Midbrain (tissue), 1 donor: ENCODE measurements around the gene VTCN1.
"Not testable (repeated sequence)": the region's sequence is repeated elsewhere in the genome, so short reads cannot be mapped to it uniquely, and the experiment has no call there.

Experiments
- DNase-seq: peaks from one replicate; lab custom pipeline; 2025; lab: John Stamatoyannopoulos, UW

The VTCN1 gene, protein sequence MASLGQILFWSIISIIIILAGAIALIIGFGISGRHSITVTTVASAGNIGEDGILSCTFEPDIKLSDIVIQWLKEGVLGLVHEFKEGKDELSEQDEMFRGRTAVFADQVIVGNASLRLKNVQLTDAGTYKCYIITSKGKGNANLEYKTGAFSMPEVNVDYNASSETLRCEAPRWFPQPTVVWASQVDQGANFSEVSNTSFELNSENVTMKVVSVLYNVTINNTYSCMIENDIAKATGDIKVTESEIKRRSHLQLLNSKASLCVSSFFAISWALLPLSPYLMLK

DNA sequence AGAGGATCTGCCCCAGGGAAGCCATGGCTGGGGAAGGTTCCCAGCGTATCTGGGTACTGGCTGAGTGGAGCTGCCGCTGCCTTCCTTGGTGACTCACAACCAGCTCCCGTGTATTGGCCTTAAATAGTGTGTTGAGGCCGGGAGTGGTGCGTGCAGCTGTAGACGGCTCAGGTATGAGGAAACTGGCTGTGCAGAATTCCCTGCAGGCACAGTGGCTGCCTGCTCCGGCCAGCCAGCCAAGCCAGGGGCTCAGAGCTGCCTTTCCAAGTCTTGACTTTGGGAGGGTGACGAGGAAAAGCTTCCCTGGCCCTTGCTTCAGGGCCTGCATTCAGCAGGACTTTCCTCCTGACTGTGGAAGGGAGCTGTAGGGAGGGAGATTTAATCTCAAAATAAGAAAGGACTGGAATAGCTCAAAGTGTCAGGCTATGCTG is at the start of gene VTCN1:
Gene VTCN1 (minus strand): TSS at position 97 of the 431 bp plus-strand sequence. CDS start 72 bp downstream, at position 25.
- no peak for DNase-seq

DNA sequence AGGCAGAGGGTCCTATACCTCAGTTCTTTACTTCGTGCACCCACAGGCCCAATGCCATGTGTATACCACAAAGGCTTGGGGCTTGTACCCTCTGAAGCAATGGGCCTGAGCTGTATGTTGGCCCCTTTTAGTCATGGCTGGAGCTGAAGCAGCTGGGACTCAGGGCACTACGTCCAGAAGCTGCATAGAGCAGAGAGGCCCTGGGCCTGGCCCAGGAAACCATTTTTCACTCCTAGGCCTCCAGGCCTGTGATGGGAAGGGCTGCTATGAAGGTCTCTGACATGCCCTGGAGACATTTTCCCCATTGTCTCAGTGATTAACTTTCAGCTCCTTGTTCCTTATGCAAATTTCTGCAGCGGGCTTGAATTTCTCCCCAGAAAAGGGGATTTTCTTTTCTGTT is 48.1 kb upstream of the VTCN1 start:
- DNase-seq = no peak

DNA sequence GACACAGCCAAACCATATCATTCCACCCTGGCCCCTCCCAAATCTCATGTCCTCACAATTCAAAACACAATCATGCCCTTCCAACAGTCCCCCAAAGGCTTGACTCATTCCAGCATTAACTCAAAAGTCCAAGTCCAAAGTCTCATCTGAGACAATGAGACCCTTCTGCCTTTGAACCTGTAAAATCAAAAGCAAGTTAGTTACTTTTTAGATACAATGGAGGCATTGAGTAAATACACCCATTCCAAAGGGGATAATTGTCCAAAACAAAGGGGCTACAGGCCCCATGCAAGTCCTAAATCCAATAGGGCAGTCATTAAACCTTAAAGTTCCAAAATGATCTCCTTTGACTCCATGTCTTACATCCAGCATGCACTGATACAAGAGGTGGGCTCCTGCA is 47.3 kb upstream of the VTCN1 start:
- not testable (repeated sequence) for DNase-seq

DNA sequence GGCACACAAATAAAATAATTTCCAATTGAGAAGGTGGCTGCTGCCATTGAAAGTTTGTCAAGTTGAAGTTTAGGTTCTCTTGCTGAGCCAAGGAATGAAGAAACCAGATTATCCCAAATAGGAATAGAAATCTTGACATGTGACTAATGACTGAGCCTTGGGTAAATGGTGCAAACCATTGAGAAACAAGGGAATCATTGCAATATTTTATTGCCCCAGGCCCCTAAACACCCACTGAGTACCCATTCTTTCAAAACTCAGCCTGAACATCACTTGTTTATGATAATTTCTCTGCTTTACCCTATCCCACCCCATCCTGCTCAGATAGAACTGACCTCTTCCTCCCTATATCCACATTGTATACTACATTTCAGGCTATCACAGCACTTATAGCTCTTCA is 46.6 kb upstream of the VTCN1 start:
- DNase-seq = no peak

DNA sequence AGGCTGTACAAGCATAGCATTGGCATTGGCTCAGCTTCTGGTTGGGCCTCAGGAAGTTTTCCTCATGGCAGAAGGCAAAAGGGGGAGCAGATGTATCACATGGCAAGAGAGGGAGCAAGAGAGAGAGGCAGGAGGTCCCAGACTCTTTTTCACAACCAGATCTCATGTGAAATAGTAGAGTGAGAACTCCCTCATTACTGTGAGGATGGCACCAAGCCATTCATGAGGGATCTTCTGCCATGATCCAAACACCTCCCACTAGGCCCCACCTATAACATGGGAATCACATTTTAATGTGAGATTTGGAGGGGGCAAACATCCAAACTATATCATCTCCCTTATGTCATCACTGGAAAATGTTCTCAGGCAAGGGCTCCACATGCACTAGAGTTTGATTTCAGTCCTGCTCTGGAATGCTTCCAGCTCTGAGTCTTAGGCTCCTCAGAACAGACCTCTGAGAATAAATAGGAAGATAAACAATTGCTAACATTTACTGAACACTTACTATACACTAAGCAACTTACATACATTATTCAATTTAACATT is 39.4 kb upstream of the VTCN1 start:
- DNase-seq = no peak

DNA sequence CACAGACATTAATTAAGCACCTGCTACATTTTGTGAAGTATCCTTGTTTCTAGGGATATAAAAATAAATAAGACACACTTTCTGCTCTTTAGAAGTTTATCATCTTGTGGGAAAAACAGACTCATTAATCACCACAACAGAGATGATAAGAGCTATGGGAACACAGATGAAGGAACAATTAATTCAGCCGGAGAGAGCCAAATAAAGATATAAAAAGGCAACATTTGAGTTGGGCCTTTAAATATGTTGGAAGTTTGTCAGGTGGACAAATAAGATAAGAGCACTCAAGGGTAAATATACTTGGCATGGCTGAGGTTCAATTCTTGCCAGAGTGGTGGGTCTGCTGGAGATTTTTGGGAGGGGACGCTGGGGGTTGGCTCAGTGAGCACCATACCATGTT is 34.2 kb upstream of the VTCN1 start:
- DNase-seq = no peak

DNA sequence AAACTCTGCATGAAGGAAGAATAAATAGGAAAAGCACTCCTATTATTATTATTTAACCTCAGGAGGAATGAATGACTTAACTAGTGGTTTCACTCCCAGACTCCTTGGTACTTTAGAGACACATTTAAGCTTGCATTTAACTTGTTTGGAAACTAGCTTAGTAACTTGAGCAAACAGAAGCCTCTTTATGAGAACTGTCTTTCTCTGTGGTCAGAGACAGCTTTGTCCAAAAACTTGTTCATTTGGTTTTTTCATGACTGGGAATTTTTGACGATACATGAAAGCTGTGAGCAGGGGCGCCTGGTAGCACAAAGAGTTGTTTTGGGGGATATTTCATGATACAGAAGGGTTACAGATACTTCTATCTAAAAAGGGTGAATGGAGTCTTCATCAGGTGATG is 33.6 kb upstream of the VTCN1 start:
- DNase-seq = no peak

DNA sequence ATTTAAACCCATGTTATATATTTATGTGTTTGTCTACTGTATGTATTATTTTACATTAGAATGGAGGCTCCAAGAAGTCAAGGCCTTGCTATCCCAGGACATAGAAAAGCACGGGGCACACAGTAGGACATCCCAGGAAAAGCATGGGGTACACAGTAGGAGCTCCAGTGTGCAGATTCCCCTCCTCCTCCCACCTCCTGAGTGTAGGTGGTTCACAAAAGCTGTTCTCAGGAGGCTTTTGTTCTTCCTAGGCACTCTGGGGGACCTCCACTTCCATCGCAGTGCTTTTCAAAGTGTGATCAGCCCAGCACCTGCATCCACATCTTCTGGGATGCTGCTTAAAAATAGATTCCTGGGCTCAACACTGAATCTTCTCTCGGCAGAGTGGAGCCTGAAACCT is 30.8 kb upstream of the VTCN1 start:
- DNase-seq = no peak

DNA sequence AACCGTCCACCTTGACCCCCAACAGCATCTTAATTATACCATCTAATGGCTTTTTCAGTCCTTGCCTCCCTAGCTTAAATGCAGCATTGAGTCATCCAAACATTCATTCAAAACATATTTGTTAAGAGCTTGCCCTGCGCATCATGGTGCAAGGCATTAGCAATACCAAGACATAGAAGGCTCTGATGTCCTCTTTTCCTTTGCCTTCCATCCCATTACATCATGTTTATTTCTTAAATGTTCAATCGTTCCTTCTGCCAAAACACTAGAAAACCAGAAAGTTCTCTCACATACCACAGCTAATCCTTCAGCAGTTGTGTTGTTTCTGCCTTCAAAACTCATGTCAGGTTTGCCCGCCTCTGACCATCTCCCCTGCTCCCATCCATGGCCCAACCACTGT is 29.8 kb upstream of the VTCN1 start:
- no peak for DNase-seq

DNA sequence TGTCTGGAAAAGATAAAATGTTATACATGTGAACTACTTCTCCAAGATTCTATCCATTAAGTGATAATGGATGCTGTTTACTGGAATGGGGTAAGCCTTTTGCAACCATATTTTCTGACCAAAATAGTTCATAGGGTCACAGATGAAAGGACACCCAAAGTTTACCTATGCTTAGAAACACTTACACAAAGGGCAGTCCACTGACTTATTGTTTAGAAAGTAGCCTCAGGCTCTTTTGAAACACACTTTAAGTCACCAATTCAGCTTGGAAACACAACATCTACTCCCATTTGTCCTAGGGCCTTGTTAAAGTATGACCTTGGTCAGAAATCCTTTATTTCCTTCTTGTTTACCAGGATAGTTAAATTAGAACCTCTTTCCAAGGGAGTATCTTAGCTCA is 28.7 kb upstream of the VTCN1 start:
- no peak for DNase-seq

DNA sequence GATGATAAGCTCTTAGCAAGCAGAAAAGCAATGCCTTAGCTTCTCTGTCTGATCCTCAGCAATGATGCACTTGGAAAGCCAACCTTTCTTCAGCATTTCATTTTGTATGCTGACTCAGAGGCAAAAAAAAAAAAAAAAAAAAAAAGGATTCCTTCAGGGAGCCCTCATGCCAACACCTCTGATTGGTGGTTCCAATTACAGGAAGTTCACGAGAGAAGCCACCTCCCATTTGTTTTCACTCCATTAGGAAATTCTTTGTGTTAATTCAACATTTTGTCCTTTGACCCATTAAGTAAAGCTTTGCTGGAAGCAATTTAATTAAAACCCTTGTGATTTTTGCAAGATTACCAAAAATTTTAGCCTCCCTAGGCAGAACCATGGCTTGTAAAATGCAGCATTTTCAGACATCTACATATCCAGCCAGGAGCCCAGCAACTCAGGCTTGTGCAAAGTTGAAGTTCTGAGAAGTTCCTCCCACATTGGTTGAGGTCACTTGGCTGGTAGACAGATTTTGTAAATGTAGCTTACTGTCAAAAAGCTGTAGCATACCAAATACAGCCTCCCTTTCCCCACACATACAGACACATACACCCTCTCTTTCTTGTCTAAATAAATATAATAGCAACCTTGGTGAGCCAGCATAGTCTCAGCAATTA is 27.1 kb upstream of the VTCN1 start:
- DNase-seq = no peak

DNA sequence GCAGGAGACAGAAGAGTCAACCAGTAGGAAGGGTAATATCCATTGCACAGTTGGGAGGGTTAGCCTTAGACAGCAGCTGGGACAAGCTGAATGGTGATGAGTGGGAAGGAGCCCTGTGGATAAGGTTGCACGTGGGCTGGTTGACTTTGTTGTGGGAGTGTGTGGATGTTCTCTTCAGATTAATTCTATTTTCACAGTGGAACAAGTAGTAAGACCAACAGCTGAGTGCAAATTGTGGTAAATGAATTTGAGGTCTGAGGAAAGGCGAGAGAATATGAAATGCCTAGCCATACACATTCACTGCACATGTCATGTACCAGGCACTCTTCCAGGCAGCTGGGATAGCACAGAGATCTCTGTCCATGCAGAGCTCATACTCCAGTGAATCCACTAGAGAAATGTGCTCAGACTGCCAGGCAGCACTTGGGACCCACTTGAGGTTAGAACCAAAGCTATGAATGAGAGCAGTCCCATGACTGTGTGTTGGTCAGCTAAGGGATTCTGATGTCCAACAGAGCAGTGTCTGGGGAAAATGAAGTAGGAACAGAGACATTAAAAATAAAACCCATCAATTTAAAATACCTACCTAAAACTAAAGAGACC is 25.2 kb upstream of the VTCN1 start:
- no peak for DNase-seq

DNA sequence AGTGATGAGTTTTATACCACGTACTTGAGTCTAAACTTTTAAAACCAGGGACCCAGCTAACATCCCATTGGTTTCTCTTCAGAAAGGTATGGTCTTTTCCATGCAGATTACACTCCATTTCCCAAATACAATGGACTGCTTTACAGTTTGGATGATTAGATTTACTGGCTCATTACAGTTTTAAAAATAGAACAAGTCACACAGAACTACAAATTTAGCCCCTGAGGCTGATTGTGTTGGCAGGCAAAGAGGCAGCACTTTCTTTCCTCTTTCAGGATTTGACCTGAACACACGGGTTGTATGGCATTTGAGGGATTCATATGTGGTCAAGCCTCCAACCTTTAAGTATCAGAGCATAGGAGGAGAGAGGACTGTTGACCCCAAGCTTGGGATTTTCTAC is 21.8 kb upstream of the VTCN1 start:
- no peak for DNase-seq

DNA sequence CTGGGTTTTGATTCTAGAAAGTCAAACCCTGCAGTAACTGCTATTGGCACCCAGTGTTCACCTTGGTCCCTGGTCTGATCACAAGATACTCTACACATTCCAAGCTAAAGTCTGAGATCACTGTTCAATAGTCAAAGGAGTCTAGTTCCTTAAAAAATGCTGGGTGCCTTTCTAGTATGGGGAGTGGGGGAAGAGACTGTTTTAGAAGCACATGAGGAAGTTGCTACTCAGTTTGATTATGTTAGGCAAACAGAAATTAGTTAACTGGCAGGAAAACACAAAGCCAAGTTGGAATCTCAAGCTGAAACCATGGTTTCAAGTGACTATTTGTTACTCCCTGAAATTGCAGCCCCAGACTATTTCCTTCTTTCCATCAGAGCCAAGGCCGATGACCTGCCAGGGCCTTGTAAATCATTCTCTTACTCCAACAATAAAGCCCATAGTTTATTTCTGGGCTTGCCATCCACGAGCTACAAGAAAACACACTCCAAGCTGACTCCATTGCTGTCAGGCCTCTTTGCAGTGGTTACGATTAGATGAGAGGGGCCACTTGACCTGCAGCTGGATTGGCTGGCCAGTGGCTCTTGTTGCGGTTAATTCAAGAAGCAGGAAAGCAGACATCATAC is 21.1 kb upstream of the VTCN1 start:
- DNase-seq = no peak

DNA sequence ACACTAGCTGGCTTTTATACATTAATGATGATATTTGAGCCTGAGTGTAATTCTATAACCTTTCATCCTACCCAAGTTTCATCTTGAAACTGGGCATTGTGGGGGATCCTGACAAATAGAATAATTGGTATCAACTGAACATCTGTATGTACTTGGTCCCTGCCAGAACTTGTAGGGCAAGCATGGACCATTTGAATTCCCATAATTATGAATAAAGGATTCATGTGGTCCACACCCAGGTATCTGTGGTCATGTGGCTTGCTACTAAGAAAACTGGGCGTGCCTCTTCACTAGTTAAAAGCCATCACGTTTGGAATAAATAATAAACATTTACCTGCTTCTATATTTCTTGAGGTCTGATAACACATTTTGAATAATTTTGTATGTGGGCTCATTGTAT is 20.6 kb upstream of the VTCN1 start:
- DNase-seq = no peak

DNA sequence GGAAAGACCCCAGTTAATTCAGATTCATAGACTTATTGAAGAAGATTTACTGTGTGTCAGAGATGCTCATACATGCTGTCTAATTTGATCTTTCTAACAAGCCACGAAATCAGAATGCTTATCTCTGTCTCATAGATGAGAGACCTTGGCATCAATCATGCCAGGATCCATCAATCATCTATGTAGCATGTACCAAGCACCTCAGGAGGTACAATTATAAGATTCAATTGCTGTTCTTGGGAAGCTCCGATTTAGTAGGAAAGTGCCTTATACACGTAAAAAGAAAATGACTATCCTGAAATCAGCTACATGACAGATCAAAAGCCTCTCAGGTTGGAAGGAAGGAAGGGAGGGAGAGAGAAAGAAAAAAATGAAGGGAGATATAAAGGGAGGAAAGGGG is 18.5 kb upstream of the VTCN1 start:
- no peak for DNase-seq

DNA sequence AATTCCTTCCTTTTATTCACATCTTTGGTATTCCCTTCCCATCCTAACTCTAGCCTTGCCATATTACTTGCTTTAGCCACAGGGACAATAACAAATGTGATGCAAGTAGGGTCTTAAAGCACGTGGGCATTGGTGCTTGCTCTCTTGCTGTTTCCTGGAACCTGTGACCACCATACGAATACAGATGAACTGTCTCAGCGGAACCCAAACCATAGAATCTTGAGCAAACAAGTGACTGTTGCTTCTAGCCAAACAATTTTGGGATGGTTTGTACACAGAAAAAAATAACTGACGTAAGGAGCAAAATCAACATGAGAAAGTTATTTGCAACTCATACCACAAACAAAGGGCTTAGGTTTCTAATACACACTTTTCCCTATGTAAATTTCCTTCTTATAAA is 15.2 kb upstream of the VTCN1 start:
- no peak for DNase-seq

DNA sequence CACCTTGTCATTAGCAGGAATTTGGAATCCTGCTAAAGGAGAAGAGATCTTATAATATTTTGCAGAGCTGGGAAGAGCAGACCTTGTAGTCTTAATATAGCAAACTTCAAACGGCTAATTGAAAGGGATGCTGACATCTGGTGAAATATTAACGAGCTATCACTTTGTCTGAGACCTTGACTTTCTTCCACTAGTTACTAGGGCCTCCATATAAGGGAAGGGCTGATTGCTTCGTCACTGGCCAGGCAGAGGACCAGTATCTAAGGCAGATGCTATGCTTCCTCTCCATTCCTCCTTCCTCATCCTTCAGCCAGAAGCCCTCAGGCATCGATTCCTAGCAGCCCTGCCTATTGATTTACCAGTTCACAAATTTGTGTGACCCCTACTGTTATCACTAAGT is 6.0 kb upstream of the VTCN1 start:
- no peak for DNase-seq

DNA sequence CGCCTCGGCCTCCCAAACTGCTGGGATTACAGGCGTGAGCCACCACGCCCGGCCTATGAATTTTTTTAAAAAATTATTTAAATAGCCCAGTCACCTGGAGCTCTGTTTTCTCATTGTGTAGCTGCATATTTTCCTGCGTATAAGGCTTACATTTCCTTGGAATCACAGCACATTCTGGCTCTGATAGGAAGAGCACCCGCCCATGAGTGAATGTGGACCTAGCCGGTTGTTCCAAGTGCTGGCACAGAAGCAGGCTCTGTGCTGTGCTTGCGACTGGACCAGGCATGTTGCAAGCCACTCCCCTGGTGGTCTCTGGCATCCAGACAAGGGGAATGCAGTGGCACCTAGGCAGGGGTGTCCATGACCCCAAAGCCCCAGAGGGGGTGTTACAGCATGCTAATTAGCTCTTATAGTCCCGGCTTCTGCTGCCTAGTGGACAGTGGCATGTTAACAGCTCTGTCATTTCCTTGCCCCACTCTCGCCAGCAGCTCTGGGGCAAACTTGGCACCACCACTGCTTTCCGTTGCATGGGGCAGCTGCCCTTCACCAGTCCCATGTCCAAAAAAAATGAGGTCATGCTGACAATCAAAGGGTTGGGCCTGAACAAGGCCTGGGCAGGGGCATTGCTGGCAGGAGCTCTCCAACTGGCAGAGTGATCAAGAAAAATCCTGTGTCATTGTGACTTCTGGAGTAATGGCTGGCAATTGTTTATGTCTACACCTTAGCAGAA is 5.2 kb upstream of the VTCN1 start:
- DNase-seq = no peak

DNA sequence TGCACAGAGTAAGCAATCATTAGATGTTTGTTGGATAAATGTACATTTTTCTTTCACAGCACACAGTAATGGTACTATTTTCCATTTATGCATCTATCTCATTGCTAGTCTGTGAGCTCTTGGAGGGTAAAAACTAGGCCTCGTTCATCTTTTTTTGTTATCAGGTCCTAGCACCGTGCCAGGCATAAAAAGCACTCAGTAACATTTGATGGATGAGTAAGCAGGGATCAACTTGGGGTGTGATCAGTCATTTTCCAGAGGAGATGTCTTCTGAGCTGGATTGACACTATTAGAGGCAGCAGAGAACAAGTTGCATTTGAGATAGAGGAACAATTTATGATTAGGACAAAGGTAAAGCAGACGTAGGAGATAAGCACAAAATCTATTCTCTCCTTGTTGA is 4.3 kb upstream of the VTCN1 start:
- no peak for DNase-seq

DNA sequence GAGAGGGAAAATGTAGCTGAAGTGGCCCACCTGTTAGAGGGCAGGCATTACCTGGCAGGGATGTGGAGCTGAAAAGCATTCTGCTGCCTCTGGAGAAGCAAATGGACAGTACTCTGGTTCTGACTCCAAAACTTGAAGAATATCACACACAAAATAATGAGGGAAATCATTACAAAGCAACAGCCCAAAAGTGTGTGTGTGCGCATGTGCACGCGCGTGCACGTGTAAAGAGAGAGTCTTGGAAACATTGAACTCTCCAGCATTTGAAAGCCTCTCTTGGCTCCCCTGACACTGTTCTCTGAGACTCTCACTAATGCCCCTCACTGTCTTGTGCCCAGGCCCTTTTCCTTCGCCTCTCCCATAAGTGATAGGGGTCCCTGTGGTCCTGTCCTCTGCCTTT is 2.3 kb upstream of the VTCN1 start:
- DNase-seq = no peak

DNA sequence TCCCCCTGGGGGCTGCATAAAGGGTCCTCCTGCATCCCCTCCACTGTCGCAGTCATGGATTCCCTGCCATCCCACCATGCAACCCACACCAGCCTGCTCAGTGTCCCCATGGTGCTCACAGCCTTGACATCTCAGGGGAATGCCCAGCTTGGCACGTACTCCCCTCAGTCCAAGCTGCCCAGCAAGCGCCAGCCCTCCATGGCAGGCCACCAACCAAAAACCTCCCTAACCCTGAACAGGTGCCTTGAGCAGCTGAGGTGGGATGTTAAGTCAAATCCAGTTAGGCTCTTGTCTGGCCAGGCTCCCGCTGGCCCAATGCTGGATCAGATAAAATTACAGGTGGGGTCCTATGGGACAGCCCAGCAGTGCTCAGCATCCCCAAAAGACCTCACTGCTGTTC is 341 bp downstream of the VTCN1 start:
- DNase-seq = no peak
